Measurements from ENCODE around the gene LTBP4. TPM values are rescaled to one million over a fixed set of nuclear protein-coding genes. Genes with fewer than 3 reads are reported as not detected.
A peak's percentile ranks its signal among the peaks of the same experiment; 100 is the strongest.

LTBP4 gene
- total and polyA plus RNA-seq, 2 of the 13 experiments (the other 11 are each of a cell fraction or from before 2014, with no cell fraction given) = 0.86 to 2.3 TPM

- TF ChIP-seq REL (CRISPR knock-in tag; conservative IDR thresholded peaks at IDR 0.05) (0 out of 2 replicates have a peak, but pooled peaks have one; percentile 35), MAZ (IDR thresholded peaks at IDR 0.05; ENCODE audit: borderline replicate concordance, low read depth, low read length) (no peak), MAZ (CRISPR knock-in tag; IDR thresholded peaks at IDR 0.05; ENCODE audit: low read depth) (no peak), ZFP36L2 (CRISPR knock-in tag; IDR thresholded peaks at IDR 0.05) (no peak), ZFAT (CRISPR knock-in tag; conservative IDR thresholded peaks at IDR 0.05) (no peak), ADNP (CRISPR knock-in tag; IDR thresholded peaks at IDR 0.05) (no peak), FOXM1 (CRISPR knock-in tag; IDR thresholded peaks at IDR 0.05) (no peak), HMG20B (CRISPR knock-in tag; conservative IDR thresholded peaks at IDR 0.05) (no peak), ZNF564 (CRISPR knock-in tag; IDR thresholded peaks at IDR 0.05) (no peak), SP5 (CRISPR knock-in tag; IDR thresholded peaks at IDR 0.05; ENCODE audit: borderline replicate concordance, low read depth) (peak; percentile 31), HMGA1 (CRISPR knock-in tag; conservative IDR thresholded peaks at IDR 0.05) (no peak), ZNF792 (CRISPR knock-in tag; IDR thresholded peaks at IDR 0.05) (no peak), ZNF83 (CRISPR knock-in tag; IDR thresholded peaks at IDR 0.05; ENCODE audit: borderline replicate concordance) (no peak), ARID3A (IDR thresholded peaks at IDR 0.05; ENCODE audit: low read depth, low read length) (no peak), SIX4 (CRISPR knock-in tag; IDR thresholded peaks at IDR 0.05) (no peak), ZSCAN22 (CRISPR knock-in tag; IDR thresholded peaks at IDR 0.05) (no peak), ZNF274 (CRISPR knock-in tag; IDR thresholded peaks at IDR 0.05) (0 out of 2 replicates have a peak, but pooled peaks have one; percentile 36), ZNF512B (CRISPR knock-in tag; IDR thresholded peaks at IDR 0.05; ENCODE audit: borderline replicate concordance) (no peak), ZFP41 (CRISPR knock-in tag; IDR thresholded peaks at IDR 0.05; ENCODE audit: borderline replicate concordance) (0 out of 2 replicates have a peak, but pooled peaks have one; percentile 29), ZNF180 (CRISPR knock-in tag; IDR thresholded peaks at IDR 0.05; ENCODE audit: borderline replicate concordance, low read depth) (no peak), KLF13 (CRISPR knock-in tag; IDR thresholded peaks at IDR 0.05) (no peak), ZNF772 (CRISPR knock-in tag; IDR thresholded peaks at IDR 0.05) (0 out of 2 replicates have a peak, but pooled peaks have one; percentile 5)
- TF ChIP-seq, protein P1, sequence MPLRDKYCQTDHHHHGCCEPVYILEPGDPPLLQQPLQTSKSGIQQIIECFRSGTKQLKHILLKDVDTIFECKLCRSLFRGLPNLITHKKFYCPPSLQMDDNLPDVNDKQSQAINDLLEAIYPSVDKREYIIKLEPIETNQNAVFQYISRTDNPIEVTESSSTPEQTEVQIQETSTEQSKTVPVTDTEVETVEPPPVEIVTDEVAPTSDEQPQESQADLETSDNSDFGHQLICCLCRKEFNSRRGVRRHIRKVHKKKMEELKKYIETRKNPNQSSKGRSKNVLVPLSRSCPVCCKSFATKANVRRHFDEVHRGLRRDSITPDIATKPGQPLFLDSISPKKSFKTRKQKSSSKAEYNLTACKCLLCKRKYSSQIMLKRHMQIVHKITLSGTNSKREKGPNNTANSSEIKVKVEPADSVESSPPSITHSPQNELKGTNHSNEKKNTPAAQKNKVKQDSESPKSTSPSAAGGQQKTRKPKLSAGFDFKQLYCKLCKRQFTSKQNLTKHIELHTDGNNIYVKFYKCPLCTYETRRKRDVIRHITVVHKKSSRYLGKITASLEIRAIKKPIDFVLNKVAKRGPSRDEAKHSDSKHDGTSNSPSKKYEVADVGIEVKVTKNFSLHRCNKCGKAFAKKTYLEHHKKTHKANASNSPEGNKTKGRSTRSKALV (CRISPR knock-in tag; IDR thresholded peaks at IDR 0.05) = peak; percentile 71
Observed at GRCh38 chr19:40605216-40605971, 4.2 kb downstream of the LTBP4 start (continued).

All from HepG2 (cell line).